ENCODE results near the gene USP22. TPM values are rescaled to one million over a fixed set of nuclear protein-coding genes. Genes with fewer than 3 reads are reported as not detected.
"Not testable (repeated sequence)": the region's sequence is repeated elsewhere in the genome, so short reads cannot be mapped to it uniquely, and the experiment has no call there.

Gene USP22
- 144 and 170 TPM in 2 replicates for total RNA-seq (2014; rRNA removed; shearing (Covaris generic))

GRCh38 chr17:21042458-21043295, at the start of gene USP22:
USP22 (minus strand) TSS chr17:21043011; CDS start chr17:21042835, 176 bp downstream.
- DNase-seq (ENCODE audit: low read depth): no peak

DNA sequence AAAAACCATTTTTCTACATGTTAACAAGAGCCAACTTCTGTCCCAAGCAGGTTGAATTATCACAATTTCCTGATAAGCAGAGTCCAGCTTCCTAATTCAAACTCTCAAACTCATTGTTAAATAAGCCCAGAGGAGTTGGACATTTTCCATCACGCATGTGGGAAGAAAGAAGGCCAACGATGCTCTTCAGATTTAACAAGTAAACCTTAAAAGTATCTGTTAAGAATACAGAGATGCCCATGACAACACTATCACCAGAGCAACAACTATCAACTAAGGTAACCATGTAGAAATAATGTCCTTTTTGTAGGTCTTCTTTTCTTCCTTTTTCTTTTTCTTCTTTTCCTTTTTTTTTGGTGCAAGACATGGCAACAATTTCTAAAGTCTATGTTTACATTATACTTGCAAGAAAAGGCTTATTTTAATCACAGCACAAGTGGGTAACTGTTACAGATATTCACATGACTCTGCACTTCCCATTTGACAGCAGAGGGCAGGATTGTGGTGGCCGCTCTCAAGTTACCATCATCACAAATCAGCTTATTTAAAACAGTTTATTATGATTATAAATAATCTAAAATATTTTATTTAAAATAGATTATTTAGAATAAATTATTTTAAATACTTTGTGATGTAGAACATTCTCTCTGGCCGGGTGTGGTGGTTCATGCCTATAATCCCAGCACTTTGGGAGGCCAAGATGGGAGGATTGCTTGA, 48.2 kb upstream of the USP22 start:
- no peak for DNase-seq (ENCODE audit: low read depth)

DNA sequence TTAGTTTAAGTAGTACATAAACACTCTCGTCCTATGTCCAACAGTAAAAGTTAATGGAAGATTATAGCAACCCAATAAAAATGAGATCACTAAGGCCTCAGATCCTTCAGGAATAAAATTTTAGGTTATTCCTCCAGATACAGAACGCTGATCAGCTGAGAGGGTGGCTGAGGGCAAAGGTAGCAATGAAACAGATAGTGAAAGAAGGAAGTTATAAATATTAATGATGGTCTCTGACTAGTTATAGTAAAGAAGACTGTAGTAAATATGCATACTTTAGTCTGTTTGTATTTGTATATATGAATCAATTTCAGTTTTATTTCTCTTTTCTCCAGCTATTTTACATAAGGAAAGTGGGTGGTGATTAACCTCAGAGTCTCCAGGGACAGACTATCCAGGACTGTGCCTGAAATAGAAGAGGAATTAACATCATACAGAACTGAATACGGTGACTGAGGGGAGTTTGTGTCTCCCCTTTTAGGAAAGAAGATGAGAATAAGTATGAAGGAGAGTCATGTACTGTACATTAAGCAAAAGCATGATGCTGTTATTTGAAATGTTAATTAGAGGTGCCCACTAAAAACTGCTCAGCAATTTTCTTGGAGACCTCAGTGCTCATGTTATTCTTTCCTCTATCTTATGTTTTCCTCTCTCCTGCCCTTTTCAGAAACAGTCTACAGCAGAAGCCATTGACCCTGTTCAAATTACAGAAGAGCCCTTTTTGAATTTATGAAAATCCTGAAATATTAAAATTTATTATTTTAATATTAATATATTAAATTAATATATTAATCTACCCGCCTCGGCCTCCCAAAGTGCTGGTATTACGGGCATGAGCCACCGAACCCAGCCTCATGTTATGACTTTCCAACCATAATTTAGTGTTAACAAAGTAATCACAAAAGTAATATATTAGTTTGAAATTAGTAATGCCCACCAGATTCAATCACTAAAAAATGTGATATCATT, 47.4 kb upstream of the USP22 start:
- no peak for DNase-seq (ENCODE audit: low read depth)

DNA sequence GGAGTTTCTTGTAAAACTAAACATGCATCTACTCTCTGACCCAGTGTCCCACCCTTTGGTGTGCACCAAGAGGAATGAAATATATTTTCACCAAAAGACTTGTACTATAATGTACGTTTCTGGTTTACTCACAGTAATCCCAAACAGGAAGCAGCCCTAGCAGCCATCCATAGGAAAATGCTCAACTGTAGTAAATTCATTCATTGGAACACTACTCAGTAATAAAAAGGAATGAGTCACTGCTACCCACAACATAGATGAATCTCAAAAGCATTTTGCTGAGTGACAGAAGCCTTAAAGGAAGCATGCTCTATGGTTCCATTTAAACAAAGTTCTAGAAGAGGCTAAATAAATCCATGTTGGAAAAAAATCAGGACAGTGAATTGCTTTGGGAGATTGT, 46.3 kb upstream of the USP22 start:
- DNase-seq (ENCODE audit: low read depth): peak; percentile 68

DNA sequence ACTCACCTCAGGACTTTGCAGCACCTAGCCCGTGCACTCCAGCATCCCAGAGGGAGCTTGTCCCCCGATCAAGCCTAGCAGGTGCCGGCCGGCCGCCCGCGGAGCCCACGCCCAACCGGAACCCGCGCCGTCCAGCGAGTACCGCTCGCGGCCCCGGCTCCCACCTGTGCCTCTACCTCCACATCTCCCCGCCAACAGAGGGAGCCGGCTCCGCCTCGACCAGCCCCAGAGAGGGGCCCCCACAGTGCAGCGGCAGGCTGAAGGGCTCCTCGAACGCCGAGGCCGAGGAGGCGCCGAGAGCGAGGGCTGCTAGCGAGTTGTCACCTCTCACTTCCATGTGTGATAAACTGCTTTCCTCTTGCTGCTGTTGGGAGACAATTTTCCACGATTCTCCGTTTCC, 42.9 kb upstream of the USP22 start:
- no peak for DNase-seq (ENCODE audit: low read depth)

GRCh38 chr17:21085280-21085679, 42.5 kb upstream of the USP22 start:
- DNase-seq (ENCODE audit: low read depth): not testable (repeated sequence)

DNA sequence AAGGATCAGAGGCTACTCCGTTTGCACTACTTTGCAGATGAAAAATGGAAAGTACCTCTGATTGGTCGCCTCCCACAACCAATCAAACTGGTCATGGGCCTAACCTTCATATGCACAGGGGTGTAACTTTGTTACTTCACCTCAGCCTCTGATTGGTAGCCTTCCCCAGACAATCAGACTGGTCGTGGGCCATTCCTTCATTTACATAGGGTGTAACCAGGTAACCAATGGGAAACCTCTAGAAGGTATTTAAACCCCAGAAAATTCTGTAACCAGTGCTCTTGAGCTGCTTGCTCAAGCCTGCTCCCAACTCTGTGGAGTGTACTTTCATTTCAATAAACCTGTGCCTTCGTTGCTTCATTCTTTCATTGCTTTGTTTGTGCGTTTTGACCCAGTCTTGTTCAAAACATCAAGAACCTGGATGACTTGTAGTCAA, 39.2 kb upstream of the USP22 start:
- no peak for DNase-seq (ENCODE audit: low read depth)

GRCh38 chr17:21079196-21079595, 36.4 kb upstream of the USP22 start:
- no peak for DNase-seq (ENCODE audit: low read depth)

DNA sequence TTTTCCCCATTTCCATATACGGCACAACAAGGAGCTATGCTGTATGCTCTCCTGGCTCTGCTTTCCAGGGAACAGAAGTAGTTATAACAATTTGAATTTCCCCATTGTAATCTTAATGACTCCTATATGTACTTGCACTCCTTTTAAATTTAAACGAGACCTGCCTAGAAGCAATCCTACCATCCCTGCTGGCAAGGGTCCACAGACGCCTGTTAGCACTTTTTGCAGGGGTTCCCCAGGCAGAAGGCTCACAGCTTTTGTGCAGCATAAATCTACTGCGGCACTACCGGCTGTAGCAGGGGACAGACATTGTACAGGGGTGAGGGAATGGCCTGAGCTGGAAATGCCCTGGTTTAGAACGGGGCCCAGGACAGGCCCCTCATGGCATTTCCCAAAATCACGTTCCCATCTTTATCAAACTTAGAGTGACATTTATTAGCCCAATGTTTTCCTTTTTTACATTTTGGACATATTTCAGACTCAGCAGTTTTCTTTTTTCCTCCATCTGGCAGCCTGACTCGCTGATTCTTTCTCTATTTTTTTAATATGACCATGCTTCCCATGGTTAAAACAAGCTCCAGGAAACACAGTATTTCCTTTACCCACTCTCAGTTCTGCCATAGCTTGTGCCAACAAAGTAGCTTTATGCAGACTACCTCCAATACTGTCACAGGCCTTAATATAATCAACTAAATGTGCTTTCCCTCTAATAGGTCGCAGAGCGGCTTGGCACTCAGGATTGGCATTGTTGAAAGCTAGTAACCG, 35.4 kb upstream of the USP22 start:
- no peak for DNase-seq (ENCODE audit: low read depth)

DNA sequence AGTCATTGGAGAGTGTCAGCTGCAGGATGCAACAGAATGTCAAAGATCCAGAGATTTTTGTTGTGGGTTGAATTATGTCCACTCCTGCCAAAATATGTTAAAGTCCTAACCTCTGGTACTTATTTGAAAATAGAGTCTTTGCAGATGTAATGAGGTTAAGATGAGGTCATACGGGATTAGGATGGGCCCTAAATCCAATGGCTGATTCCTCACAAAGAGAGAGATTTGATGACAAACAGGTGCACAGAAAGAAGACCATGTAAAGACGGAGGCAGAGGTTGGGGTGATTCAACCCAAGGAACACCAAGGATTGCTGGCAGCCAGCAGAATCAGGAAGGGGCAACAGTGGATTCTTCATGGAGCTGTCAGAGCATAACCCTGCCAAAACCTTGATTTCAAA, 34.5 kb upstream of the USP22 start:
- DNase-seq (ENCODE audit: low read depth): no peak

- no peak for DNase-seq (ENCODE audit: low read depth)
Measured at GRCh38 chr17:21076242-21076641, 33.4 kb upstream of the USP22 start.

DNA sequence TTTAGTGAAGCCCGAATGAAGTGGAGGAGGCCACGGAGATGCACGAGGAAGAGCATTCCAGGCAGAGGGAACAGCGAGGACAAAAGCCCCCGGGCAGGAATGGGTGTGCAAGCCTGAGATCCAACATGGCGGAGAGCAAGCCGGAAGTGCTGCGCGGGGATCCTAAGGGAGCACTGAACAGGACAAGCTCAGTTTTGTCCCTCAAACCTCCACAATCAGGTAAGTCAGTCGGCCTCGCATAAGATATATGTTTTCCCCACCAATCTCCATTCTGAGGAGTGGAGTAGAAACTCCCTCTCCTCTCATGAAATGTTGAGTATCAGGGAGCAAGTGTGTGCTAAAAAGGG, 32.9 kb upstream of the USP22 start:
- no peak for DNase-seq (ENCODE audit: low read depth)

DNA sequence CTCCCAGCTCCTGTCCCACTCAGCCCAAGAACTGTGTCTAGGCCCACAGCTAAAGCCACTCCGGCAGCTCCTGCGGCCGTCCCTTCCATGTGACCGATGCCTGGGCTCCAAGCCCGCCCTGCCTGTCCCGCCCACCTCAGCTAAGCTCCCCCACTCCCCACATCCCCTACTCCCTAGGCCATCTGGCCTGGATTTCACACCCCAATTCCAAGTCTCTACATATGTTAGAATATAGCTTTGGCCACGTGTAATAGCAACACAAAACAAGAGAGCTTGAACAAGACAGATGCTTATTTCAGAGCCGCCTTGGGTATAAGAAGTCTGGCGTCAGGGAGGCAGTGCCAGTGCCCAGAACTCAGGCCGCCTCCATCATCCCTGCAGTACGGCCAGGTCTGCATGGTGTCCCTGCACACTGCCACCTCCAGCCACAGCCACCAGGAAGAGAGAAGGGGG, 30.0 kb upstream of the USP22 start:
- DNase-seq (ENCODE audit: low read depth): no peak

DNA sequence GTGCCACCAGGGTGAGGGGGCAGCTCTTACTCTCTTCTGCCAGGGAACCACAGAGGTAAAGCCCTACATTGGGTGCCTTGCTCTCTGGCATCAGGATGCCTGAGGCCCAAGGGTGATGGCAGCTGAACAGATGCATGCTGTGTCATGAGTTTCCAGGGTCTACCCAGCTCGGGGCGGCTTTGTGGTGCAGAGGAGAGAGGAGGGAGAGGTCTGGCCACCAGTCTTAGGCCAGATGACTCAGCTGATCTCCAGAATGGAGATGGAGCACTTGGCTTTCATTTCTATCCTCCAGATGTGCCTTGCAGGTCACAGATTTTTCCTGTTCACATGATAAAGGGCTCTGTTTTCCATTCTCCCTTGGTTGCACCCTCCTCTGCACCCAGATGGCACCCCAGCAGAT, 23.6 kb upstream of the USP22 start:
- peak; percentile 14 for DNase-seq (ENCODE audit: low read depth)

- DNase-seq (ENCODE audit: low read depth): no peak
Measured at GRCh38 chr17:21061971-21062526, 19.2 kb upstream of the USP22 start.

- no peak for DNase-seq (ENCODE audit: low read depth)
Measured at GRCh38 chr17:21061158-21061835, 18.5 kb upstream of the USP22 start.

DNA sequence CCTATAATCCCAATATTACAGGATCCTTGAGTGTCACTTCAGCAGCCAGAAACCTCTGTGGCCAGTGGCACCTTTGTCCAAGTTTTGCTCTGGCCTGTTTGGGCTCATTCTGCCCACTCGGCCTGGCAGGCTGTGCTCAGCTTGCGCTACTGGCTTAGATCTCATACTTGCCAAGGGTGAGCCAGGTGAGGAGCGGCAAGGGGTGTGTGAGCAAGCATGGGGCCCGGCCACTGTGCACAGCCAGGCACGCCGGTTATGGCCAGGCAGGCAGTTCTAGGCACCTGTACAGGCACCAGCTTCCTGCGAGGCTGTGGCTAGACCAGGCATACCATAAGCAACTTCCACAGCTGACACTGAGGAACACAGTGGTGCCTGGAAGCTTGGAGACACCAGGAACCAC, 16.9 kb upstream of the USP22 start:
- no peak for DNase-seq (ENCODE audit: low read depth)

GRCh38 chr17:21058098-21058893, 15.5 kb upstream of the USP22 start:
- peak; percentile 63 for DNase-seq (ENCODE audit: low read depth)

- DNase-seq (ENCODE audit: low read depth): not testable (repeated sequence)
Measured at GRCh38 chr17:21053056-21053455, 10.2 kb upstream of the USP22 start.

Measured in M059J (cell line).